Left forelimb (tissue), 1 donor: ENCODE results near the gene CACNG1.
"Not testable (repeated sequence)": the region's sequence is repeated elsewhere in the genome, so short reads cannot be mapped to it uniquely, and the experiment has no call there.

Source experiments
- DNase-seq: peaks from one replicate; pipeline ENCODE4 v3.0.0-alpha.2; 2018; ENCODE audit warnings: low spot score

The CACNG1 gene

DNA sequence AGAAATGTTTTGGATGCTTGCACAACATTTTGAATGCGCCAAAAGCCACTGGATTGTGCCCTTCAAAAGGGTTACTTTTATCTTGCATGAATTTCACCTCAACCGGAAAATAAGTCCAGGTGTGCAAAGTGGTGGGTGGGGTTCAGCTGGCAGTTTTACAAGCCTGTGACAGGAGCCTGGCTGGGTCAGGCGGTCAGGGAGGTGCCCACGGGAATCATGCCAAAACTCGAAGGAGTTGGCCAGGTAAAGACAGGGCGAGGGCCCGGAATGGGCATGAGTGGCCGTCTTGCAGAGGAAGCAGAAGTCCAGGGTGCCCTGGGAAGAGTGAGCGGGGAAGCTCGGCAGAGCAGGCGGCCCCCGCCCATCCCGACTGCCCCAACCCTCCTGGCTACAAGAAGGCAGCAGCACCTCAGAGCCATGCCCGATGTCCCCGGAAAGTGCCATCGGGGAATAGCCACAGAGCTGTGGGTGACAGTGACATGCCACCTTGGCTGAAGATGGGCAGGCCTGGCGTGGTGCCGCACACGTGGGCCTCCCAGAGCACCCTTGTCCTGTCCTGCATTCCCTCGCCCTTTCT is 19.1 kb upstream of the CACNG1 start:
- DNase-seq, result no peak

DNA sequence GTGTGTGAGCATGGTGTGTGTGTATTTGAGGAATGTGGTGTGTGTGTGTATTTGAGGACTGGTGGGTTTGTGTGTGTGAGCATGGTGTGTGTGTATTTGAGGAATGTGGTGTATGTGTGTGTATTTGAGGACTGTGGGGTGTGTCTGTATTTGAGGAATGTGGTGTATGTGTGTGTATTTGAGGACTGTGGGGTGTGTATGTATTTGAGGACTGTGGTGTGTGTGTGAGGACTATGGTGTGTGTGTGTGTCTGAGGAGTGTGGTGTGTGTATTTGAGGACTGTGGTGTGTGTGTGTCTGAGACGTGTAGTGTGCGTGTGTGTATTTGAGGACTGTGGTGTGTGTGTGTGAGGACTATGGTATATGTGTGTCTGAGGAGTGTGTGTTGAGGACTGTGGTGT is 18.0 kb upstream of the CACNG1 start:
- DNase-seq, result no peak

- no peak for DNase-seq
These were observed 17.2 kb upstream of the CACNG1 start for GRCh38 chr17:67027031-67027628.

GRCh38 chr17:67030641-67031040 is 13.7 kb upstream of the CACNG1 start:
- no peak for DNase-seq

- no peak for DNase-seq
These were observed 12.0 kb upstream of the CACNG1 start for GRCh38 chr17:67032382-67032781.

DNA sequence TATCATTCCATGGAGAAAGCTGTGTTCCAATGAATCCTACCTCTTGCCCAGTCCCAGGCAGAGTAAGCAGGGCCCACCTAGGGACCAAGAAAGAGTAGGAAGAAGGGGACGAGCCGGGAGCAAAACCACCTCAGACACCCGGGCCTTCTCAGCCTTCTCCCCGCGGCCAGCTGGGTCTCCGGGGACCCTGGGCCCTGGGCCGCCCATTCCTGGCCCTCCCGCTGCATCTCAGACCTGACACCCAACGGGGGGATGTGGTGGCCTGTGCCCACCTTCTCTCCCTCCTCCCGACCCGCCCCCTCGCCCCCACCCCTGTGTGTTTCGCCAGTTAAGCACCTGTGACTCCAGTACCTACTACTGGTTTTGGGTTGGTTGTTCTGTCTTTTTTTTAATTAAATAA is 11.4 kb upstream of the CACNG1 start:
- DNase-seq, result no peak

- DNase-seq, result no peak
These were observed 10.7 kb upstream of the CACNG1 start for GRCh38 chr17:67033613-67034012.

- no peak for DNase-seq
These were observed 8.9 kb upstream of the CACNG1 start for GRCh38 chr17:67035131-67036083.

DNA sequence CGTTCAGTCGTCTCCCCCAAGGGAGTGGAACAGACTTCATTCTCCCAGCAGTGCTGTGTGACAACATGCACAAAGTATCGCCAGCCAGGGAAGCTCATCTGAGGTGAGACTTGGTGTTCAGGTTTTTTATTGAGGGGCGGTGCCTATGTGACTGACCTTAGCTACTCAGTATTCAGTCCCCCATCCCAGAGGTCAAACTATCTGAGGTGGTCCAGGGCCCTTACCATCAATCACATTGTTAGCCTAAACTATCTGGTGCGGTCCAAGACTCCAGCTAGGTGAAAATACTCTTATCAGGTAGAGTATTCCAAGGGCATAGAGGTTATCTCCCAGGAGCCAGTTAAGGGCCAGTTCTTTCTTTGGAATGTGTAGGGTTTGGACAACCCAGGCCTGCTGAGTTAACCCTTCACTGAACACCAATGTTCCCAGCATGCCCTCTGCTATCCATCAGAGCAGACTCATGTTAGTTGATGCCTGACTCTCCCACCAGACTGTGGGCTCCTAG is 5.4 kb upstream of the CACNG1 start:
- no peak for DNase-seq

DNA sequence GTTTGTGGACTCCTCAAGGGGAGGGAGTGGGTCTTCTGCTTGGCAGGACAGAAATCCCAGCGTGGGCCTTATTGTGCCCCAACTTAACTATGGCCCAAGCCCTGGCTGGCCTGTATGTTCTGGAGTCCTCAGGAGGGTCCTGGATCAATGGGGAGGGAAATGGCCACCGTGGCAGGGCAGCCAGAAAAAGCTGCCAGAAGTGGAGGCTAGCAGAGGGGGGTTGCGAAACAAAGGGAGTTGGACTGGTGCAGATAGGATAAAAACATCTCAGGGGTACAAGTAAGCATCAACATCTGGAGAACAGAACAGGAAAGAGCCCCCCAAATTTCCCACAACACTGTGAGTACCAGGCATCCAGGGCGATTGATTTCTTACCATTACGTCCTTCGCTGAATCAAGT is 3.7 kb upstream of the CACNG1 start:
- DNase-seq, result no peak

GRCh38 chr17:67041119-67041518 is 3.2 kb upstream of the CACNG1 start:
- not testable (repeated sequence) for DNase-seq

- DNase-seq, result no peak
These were observed 2.8 kb upstream of the CACNG1 start for GRCh38 chr17:67041531-67041930.

DNA sequence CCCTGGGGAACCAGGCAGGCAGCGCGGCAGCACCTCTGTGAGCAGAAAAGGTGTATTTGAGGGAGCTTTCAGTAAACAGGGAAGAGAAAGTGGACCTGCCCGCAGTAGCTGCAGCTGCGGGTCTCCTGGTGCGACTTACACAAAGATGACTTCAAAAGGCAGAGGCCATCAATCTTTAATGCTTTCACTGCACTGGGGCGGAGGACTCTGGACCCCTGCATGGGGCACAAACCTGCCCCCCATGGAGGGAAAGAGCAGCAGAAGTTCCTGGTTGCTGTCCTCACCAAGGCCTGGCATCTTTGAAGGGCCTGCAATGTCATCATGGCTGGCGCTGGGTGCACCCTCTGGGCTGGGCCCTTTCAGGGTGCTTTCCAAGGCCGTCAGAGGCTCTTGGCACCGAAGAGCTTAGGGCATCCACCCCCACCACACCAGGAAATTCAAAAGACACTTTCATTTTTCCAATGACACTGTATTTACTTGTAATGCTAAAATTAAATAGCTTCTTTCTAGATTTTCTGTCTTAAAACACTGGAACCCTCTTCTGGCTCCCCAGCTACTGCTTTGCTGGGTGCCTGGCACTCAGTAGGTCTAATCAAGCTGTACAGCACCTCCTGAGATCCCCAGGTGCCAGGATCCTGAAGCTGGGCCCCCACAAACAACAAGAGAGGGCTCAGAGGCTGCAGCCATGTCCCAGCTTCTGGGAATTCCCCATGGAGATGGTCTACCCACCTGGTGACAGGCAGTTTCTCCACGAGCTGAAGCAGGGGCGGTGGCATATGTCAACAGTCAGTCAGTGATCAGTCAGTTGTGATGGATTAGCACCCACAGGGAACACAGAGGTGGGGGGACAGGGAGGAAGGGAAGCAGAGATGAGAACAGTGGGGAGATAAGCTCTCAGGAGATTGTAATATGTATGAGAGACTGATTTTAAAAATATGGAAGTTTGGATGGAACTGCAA is 2.1 kb upstream of the CACNG1 start:
- DNase-seq, result no peak

DNA sequence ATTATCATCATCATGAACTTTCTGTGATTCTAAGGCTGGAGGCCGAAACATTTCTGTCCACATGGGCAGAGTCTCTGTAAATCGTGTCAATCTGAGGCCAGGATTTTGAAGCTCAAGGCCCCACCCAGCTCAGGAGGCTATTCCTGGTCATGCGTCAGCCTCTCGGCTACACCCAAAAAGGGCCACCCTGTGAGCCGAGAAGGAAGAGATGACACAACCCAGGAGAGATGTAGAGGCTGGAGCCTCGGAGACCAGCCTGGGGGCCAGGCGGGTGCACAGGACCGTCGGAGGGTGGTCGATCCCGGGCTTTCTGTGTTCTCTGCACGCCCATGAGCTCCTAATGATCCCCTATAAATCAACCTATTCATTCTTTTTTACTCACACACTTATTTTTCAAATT is 1.1 kb upstream of the CACNG1 start:
- no peak for DNase-seq

DNA sequence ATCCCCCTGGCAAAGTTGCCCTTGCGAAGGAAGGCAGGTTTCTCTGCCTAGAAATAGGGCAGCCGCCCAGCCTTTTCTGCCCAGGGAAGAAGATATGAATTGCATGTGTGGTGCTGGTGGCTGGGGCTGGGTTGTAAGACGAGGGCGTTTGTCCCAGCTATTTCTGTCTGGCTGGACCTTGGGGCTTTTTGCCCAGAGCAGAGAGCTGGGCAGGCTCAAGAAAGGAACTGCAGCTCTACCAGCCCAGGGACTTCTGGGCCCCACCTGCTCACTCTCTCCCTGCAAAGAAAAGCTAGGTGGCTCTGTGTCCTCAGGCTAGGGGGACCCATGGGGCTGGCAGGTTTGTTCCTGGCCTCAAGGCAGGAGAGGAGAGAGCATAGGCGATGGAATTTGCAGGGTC is 586 bp downstream of the CACNG1 start:
- DNase-seq, result no peak

GRCh38 chr17:67046398-67046797 is 2.0 kb downstream of the CACNG1 start:
- DNase-seq, result no peak

GRCh38 chr17:67047382-67047781 is 3.0 kb downstream of the CACNG1 start:
- DNase-seq, result no peak

GRCh38 chr17:67049025-67049739 is 4.8 kb downstream of the CACNG1 start:
- no peak for DNase-seq

DNA sequence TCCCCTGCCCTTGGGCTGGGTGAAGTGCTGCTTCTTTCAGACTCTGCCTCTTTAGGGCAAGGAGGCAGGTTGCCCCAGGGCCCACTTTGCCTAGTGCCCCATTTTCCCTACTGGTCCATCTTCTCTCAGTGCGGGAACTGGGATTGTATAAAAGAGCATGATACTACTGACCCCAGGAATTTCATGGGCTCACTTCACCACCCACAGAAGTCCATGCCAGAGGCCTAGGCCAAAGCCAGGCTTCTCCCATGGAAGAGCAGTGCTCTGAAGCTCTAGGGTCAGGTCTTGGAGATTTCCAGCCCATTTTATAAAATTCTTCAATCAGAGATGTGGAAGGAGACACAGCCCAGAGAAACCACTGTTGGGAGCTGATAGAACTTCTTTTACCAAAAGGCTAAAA is 5.7 kb downstream of the CACNG1 start:
- DNase-seq, result no peak

GRCh38 chr17:67050471-67051154 is 6.3 kb downstream of the CACNG1 start:
- DNase-seq, result no peak

DNA sequence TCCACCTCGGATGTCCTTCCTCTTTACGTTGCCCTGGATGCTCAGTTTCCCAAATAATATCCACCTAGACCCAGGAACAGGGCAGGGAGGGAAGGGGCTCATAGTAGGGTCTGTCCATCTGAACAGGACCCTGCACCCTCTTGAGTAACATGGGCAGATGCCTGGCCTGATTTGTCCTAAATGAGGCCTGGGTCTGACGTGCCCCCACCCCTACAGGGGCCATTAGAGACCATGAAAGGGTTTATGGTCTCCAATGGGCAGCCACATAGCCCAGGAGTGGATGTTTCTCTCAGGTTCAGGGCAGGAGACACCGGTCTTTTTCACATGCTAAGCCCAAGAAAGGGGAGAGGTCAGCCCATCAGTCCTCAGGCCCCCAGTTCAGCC is 6.8 kb downstream of the CACNG1 start:
- no peak for DNase-seq
